Measurements from ENCODE around the gene TIGD3. TPM values are rescaled to one million over a fixed set of nuclear protein-coding genes. Genes with fewer than 3 reads are reported as not detected.

The TIGD3 gene
- total RNA-seq, 1 donor from 2014 or later, result 0.26 TPM

GRCh38 chr11:65363770-65364169 is 9.2 kb downstream of the TIGD3 start:
- H3K27me3 ChIP-seq (ENCODE audit: control insufficient read depth, insufficient read depth, low read length), result no peaks in the 10 kb centered on the region
- no peak for DNase-seq (ENCODE audit: low read depth)
- no peaks in the 10 kb centered on the region for H3K36me3 ChIP-seq (ENCODE audit: control insufficient read depth, insufficient read depth, low read length)
- TF ChIP-seq, protein P1, sequence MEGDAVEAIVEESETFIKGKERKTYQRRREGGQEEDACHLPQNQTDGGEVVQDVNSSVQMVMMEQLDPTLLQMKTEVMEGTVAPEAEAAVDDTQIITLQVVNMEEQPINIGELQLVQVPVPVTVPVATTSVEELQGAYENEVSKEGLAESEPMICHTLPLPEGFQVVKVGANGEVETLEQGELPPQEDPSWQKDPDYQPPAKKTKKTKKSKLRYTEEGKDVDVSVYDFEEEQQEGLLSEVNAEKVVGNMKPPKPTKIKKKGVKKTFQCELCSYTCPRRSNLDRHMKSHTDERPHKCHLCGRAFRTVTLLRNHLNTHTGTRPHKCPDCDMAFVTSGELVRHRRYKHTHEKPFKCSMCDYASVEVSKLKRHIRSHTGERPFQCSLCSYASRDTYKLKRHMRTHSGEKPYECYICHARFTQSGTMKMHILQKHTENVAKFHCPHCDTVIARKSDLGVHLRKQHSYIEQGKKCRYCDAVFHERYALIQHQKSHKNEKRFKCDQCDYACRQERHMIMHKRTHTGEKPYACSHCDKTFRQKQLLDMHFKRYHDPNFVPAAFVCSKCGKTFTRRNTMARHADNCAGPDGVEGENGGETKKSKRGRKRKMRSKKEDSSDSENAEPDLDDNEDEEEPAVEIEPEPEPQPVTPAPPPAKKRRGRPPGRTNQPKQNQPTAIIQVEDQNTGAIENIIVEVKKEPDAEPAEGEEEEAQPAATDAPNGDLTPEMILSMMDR (IDR thresholded peaks at IDR 0.05; ENCODE audit: insufficient read depth, low read length, severe bottlenecking), result no peak
- no peak overlapping the region for H3K4me3 ChIP-seq (ENCODE audit: low read depth, low read length)
- FAIRE-seq, result no peak

DNA sequence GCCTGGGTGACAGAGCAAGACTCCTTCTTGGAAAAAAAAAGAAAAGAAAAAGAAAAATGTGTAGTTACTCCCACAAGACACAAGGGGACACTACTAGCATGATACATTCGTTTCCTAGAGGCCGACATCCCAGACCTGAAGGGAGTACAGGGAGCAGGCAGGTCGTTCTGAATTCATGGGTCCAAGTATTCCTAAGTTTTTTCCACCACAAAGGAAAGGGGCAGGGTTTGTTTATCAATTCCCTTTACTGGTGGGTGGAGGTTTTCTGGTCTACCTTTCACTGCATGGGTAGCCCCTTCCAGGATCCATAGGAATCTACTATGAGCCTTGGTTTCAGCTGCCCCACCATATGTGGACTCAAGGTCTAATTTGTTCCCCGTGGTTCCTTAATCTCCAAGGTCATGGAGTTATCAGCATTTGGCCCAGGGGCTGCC is 11.8 kb downstream of the TIGD3 start:
- TF ChIP-seq, protein P1 (IDR thresholded peaks at IDR 0.05; ENCODE audit: insufficient read depth, low read length, severe bottlenecking), result peak; percentile 69
- Histone ChIP-seq H3K4me3 (ENCODE audit: low read depth, low read length) (no peak overlapping the region), H3K36me3 (ENCODE audit: control insufficient read depth, insufficient read depth, low read length) (no peaks in the 10 kb centered on the region), H3K27me3 (ENCODE audit: control insufficient read depth, insufficient read depth, low read length) (no peaks in the 10 kb centered on the region)
- FAIRE-seq (no peak), DNase-seq (ENCODE audit: low read depth) (peak; percentile 76)

DNA sequence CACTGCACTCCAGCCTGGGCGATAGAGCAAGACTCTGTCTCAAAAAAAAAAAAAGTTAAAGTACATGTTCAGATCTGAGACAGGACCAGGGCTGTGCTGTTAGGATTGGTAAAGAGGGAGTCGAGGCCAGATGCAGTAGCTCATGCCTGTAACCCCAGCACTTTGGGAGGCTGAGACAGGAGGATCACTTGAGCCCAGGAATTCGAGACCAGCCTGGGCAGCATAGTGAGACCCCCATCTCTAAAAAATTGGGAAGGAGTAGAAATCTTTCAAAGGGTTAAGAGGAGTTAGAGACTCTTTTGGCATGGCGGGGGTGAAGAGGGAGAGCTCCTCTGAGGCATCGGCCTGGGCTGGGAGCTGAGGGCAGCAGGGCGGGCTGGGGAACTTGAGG is 16.1 kb downstream of the TIGD3 start:
- H3K36me3 ChIP-seq (ENCODE audit: control insufficient read depth, insufficient read depth, low read length), result no peaks in the 10 kb centered on the region
- FAIRE-seq (no peak), DNase-seq (ENCODE audit: low read depth) (no peak)
- no peaks in the 10 kb centered on the region for H3K27me3 ChIP-seq (ENCODE audit: control insufficient read depth, insufficient read depth, low read length)
- TF ChIP-seq, protein P1 (IDR thresholded peaks at IDR 0.05; ENCODE audit: insufficient read depth, low read length, severe bottlenecking), result no peak
- no peak overlapping the region for H3K4me3 ChIP-seq (ENCODE audit: low read depth, low read length)

GRCh38 chr11:65373839-65374580 is 19.5 kb downstream of the TIGD3 start:
- TF ChIP-seq, protein P1 (IDR thresholded peaks at IDR 0.05; ENCODE audit: insufficient read depth, low read length, severe bottlenecking), result no peak
- no peak for FAIRE-seq
- no peak for DNase-seq (ENCODE audit: low read depth)

DNA sequence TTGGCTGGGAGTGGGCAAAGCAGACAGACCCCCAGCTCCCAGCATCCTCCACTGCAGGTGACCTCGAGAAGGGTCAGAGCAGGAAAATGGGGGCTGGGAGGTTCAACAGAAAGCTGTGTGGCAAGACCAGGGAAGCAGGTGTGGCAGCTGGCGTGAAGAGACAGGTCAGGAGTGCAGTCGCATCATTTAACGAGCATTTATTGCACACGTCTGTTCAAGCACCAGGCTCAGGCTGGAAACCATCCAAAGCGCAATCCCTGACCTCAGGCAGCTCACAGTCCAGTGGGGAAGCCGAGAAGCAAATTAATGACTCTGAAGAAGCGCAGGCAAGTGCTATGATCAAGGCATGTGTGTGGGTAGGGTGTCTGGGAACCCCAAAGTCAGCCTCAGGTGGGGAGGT is 20.5 kb downstream of the TIGD3 start:
- TF ChIP-seq, protein P1 (IDR thresholded peaks at IDR 0.05; ENCODE audit: insufficient read depth, low read length, severe bottlenecking), result no peak
- FAIRE-seq (no peak), DNase-seq (ENCODE audit: low read depth) (peak; percentile 44)

More at GRCh38 chr11:65373839-65374580, 19.5 kb downstream of the TIGD3 start:
- H3K36me3 ChIP-seq (ENCODE audit: control insufficient read depth, insufficient read depth, low read length), result no peaks in the 10 kb centered on the region
- no peaks in the 10 kb centered on the region for H3K27me3 ChIP-seq (ENCODE audit: control insufficient read depth, insufficient read depth, low read length)
- H3K4me3 ChIP-seq (ENCODE audit: low read depth, low read length), result no peak overlapping the region

More for the DNA sequence above, 20.5 kb downstream of the TIGD3 start:
- Histone ChIP-seq H3K4me3 (ENCODE audit: low read depth, low read length) (no peak overlapping the region), H3K36me3 (ENCODE audit: control insufficient read depth, insufficient read depth, low read length) (no peaks in the 10 kb centered on the region), H3K27me3 (ENCODE audit: control insufficient read depth, insufficient read depth, low read length) (no peaks in the 10 kb centered on the region)
